GM12891 (cell line): ENCODE measurements around the gene STYXL1.

Experiments used
- POLR2A ChIP-seq: IDR thresholded peaks from 2 replicates; pipeline ENCODE4 v1.6.1; 2011; ENCODE audit warnings: low read depth, low read length, control low read depth
- POLR2AphosphoS5 ChIP-seq: IDR thresholded peaks from 2 replicates; pipeline ENCODE4 v1.6.1; 2011; ENCODE audit warnings: low read depth, low read length, control low read depth
- SPI1 ChIP-seq: IDR thresholded peaks from 2 replicates; pipeline ENCODE4 v1.6.1; 2011; ENCODE audit warnings: low read depth, low read length, control low read depth
- TAF1 ChIP-seq: IDR thresholded peaks from 2 replicates; pipeline ENCODE4 v1.6.1; 2011; ENCODE audit warnings: low read depth, low read length, control low read depth

DNA sequence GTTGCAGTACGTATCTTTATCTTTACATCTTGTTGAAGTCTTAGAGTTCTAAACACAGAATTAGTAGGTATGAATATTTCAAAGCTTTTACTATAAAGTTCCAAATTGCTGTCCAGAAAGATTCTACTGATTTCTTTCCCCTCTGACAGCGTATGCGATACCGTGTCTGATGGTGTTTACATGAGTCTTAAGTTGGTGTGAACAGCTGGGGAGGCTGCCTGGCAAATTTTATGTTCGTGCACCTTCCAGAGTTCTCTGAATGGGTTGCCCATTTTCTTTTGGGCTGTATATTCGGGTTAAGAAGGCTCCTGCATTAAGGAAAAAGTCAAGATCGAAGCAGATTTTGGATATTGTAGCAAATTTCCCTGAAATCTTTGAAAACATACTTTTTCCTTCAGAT lies 8.4 kb upstream of the STYXL1 start:
- TF ChIP-seq TAF1: no peak
- no peak for TF ChIP-seq POLR2A
- TF ChIP-seq SPI1: no peak
- TF ChIP-seq POLR2AphosphoS5: no peak
